Measurements from ENCODE around the gene PRKAR1B. TPM values are rescaled to one million over a fixed set of nuclear protein-coding genes. Genes with fewer than 3 reads are reported as not detected.

Gene PRKAR1B
- total RNA-seq, 1 experiment from 2014 or later, result 14.1 TPM

- Histone ChIP-seq H3K36me3 (ENCODE audit: control insufficient read depth in 1 of 2, insufficient read depth in 2 of 2, low read length in 2 of 2) (peaks cover 0 to 9% of the 10 kb centered on the region in 2 experiments; a peak in 1 of 4 replicates), H2AFZ (ENCODE audit: low read depth, low read length, poor library complexity, severe bottlenecking) (no peak overlapping the region), H3K4me3 (replicated peaks in 1 of 2; ENCODE audit: low read depth in 1 of 2, low read length in 2 of 2) (no peak overlapping the region), H4K20me1 (ENCODE audit: insufficient read depth) (no peaks in the 10 kb centered on the region), H3K4me1 (ENCODE audit: control insufficient read depth in 1 of 2, insufficient read depth in 2 of 2, low read length in 2 of 2) (no peaks in the 10 kb centered on the region), H3K27me3 (ENCODE audit: insufficient read depth, low read length) (no peaks in the 10 kb centered on the region), H3K79me2 (ENCODE audit: insufficient read depth, low read length) (no peaks in the 10 kb centered on the region), H3K4me2 (ENCODE audit: low read length) (no peak overlapping the region), H3K9ac (ENCODE audit: low read length) (no peak overlapping the region), H3K9me3 (ENCODE audit: control insufficient read depth in 1 of 2, insufficient read depth in 1 of 2, low read depth in 1 of 2, low read length in 2 of 2) (peaks cover 4 to 13% of the 10 kb centered on the region in 2 experiments; a peak in 3 of 4 replicates), H3K9me2 (ENCODE audit: insufficient read depth) (no peaks in the 10 kb centered on the region), H3K27ac (ENCODE audit: low read depth, low read length) (no peak overlapping the region)
- ATAC-seq (no peak), DNase-seq (ENCODE audit: low read depth, low spot score) (no peak)
- no TSS peak for BruUV-seq (replicated peaks)
- POLR2A ChIA-PET, result no interaction called here
- CTCF ChIA-PET, result no interaction called here
- intact Hi-C loops (cut with micrococcal nuclease), result no loop called here
- RAD21 ChIA-PET (ENCODE audit: low non-redundant PET in 1 of 2, low total read pairs in 2 of 2, uncharacterized antibody in 2 of 2, unreplicated experiment in 2 of 2), result no interaction called here
- TF ChIP-seq, protein P1, sequence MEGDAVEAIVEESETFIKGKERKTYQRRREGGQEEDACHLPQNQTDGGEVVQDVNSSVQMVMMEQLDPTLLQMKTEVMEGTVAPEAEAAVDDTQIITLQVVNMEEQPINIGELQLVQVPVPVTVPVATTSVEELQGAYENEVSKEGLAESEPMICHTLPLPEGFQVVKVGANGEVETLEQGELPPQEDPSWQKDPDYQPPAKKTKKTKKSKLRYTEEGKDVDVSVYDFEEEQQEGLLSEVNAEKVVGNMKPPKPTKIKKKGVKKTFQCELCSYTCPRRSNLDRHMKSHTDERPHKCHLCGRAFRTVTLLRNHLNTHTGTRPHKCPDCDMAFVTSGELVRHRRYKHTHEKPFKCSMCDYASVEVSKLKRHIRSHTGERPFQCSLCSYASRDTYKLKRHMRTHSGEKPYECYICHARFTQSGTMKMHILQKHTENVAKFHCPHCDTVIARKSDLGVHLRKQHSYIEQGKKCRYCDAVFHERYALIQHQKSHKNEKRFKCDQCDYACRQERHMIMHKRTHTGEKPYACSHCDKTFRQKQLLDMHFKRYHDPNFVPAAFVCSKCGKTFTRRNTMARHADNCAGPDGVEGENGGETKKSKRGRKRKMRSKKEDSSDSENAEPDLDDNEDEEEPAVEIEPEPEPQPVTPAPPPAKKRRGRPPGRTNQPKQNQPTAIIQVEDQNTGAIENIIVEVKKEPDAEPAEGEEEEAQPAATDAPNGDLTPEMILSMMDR (IDR thresholded peaks at IDR 0.05 in 2 of 3, conservative IDR thresholded peaks at IDR 0.05 in 1 of 3; ENCODE audit: borderline replicate concordance in 1 of 3, insufficient read depth in 1 of 3, low read depth in 2 of 3, low read length in 2 of 3), result no peak
- TF ChIP-seq SRF (IDR thresholded peaks at IDR 0.05; ENCODE audit: low read depth), result no peak
Measured at GRCh38 chr7:618539-619367, 108.3 kb downstream of the PRKAR1B start.

DNA sequence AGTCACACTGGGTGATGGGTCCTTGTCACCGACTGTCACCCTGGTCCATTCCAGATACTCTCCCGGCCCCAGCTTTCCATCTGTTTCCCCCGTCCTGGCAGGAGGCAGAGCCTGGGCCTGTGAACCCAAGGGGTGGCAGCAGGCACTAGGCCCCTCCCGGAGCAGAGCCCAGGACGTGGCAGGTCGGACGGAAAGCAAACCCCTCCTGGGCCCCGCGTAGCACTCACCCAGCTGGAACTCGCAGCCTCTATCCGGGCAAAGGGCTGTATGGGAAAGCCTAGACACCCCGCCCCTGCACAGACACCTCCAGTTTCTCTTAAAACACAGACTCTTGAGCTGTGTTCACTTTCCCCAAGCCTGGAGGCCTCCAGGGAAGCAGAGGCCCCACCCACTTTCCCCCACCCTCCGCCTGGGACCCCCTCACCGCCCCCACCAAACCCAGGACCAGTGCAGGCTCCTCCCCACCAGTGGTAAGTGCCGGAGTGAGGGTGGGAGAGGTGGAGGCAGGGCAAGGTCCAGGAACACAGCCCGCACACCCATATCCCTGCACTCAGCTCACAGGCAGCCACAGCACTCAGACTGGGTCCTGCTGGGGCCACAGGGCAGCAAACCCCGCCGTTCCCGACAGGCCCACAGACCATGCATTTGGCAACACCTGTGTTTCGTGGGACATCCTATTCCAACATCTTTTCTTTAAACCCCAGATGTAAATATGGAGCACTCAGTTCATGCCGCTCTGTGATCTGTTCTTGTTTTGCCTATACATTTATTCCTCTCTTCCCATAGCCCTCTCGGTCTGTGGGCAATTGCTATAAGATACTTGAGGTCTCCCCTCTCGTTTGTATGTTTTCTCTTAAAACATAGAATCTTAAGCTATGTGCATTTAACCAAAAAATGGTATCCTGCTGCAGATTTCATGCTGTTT, 109.2 kb downstream of the PRKAR1B start:
- intact Hi-C loops (cut with micrococcal nuclease), result no loop called here
- Histone ChIP-seq H3K27ac (ENCODE audit: low read depth, low read length) (no peak overlapping the region), H4K20me1 (ENCODE audit: insufficient read depth) (no peaks in the 10 kb centered on the region), H3K27me3 (ENCODE audit: insufficient read depth, low read length) (no peaks in the 10 kb centered on the region), H3K79me2 (ENCODE audit: insufficient read depth, low read length) (no peaks in the 10 kb centered on the region), H2AFZ (ENCODE audit: low read depth, low read length, poor library complexity, severe bottlenecking) (no peak overlapping the region), H3K9ac (ENCODE audit: low read length) (no peak overlapping the region), H3K4me3 (replicated peaks in 1 of 2; ENCODE audit: low read depth in 1 of 2, low read length in 2 of 2) (no peak overlapping the region), H3K9me2 (ENCODE audit: insufficient read depth) (no peaks in the 10 kb centered on the region), H3K9me3 (ENCODE audit: control insufficient read depth in 1 of 2, insufficient read depth in 1 of 2, low read depth in 1 of 2, low read length in 2 of 2) (peaks cover 4 to 13% of the 10 kb centered on the region in 2 experiments; a peak in 3 of 4 replicates), H3K36me3 (ENCODE audit: control insufficient read depth in 1 of 2, insufficient read depth in 2 of 2, low read length in 2 of 2) (peaks cover 0 to 9% of the 10 kb centered on the region in 2 experiments; a peak in 1 of 4 replicates), H3K4me2 (ENCODE audit: low read length) (no peak overlapping the region), H3K4me1 (ENCODE audit: control insufficient read depth in 1 of 2, insufficient read depth in 2 of 2, low read length in 2 of 2) (no peaks in the 10 kb centered on the region)
- POLR2A ChIA-PET, result no interaction called here
- BruUV-seq (replicated peaks), result no TSS peak
- RAD21 ChIA-PET (ENCODE audit: low non-redundant PET in 1 of 2, low total read pairs in 2 of 2, uncharacterized antibody in 2 of 2, unreplicated experiment in 2 of 2), result no interaction called here
- DNase-seq (ENCODE audit: low read depth, low spot score), result no peak
- TF ChIP-seq YY1 (IDR thresholded peaks at IDR 0.05; ENCODE audit: extremely low read depth, insufficient replicate concordance, low read depth, low read length), result no peak
- TF ChIP-seq MAX (IDR thresholded peaks at IDR 0.05), result no peak
- TF ChIP-seq ZNF274 (IDR thresholded peaks at IDR 0.05; ENCODE audit: low read depth, low read length), result no peak
- TF ChIP-seq, protein P1 (IDR thresholded peaks at IDR 0.05 in 2 of 3, conservative IDR thresholded peaks at IDR 0.05 in 1 of 3; ENCODE audit: borderline replicate concordance in 1 of 3, insufficient read depth in 1 of 3, low read depth in 2 of 3, low read length in 2 of 3), result no peak
- no peak for ATAC-seq
- CTCF ChIA-PET, result no interaction called here

Data from HCT116 (cell line).